ENCODE measurements around the gene RANBP2. TPM values are rescaled to one million over a fixed set of nuclear protein-coding genes. Genes with fewer than 3 reads are reported as not detected.
"Not testable (repeated sequence)": the region's sequence is repeated elsewhere in the genome, so short reads cannot be mapped to it uniquely, and the experiment has no call there.

RANBP2 gene
- total RNA-seq, 1 experiment from 2014 or later, result 91.4 TPM

GRCh38 chr2:108690001-108690400 is 29.3 kb upstream of the RANBP2 start:
- H3K14ac ChIP-seq (ENCODE audit: insufficient read depth, low read length); DNase-seq; H3K27me3 Mint-ChIP-seq (ENCODE audit: low read depth); H3K9me3 Mint-ChIP-seq; H3K23me2 ChIP-seq (ENCODE audit: insufficient read length, low read depth, low read length, poor library complexity, severe bottlenecking); H3K56ac ChIP-seq (ENCODE audit: insufficient read length, low read depth, low read length); H2BK12ac ChIP-seq (ENCODE audit: insufficient read length, low read depth, low read length); H4K20me1 ChIP-seq (ENCODE audit: control insufficient read depth, insufficient read depth, insufficient read length); H2BK5ac ChIP-seq (ENCODE audit: insufficient read length, low read length); H3K9me3 ChIP-seq (ENCODE audit: control insufficient read depth, low read depth, low read length); H2BK120ac ChIP-seq (ENCODE audit: low read depth, low read length, poor library complexity, severe bottlenecking); H3K9ac ChIP-seq (ENCODE audit: extremely low read depth, insufficient read length, low read length); H2AFZ ChIP-seq (ENCODE audit: low read length); H3K4me3 Mint-ChIP-seq; H3K23ac ChIP-seq (ENCODE audit: insufficient read length, low read depth, low read length); H2BK15ac ChIP-seq (ENCODE audit: low read depth, low read length); H3T11ph ChIP-seq (ENCODE audit: low read length); H3K79me2 ChIP-seq (ENCODE audit: insufficient read depth, low read length); H3K27ac ChIP-seq (ENCODE audit: insufficient read length, low read depth, low read length); H3K36me3 Mint-ChIP-seq (ENCODE audit: insufficient read depth in 1 of 3, low read depth in 3 of 3); H3K4me1 ChIP-seq (ENCODE audit: insufficient read depth, low read length); H4K5ac ChIP-seq (ENCODE audit: insufficient read length, low read depth, low read length); H2AK5ac ChIP-seq (ENCODE audit: insufficient read length, low read length); H3K27me3 ChIP-seq (ENCODE audit: insufficient read depth, low read length); H3K4me2 ChIP-seq (ENCODE audit: insufficient read depth, insufficient read length, low read length); H4K91ac ChIP-seq (ENCODE audit: insufficient read length, low read depth, low read length); H3K4ac ChIP-seq (ENCODE audit: low read depth, low read length); H3K18ac ChIP-seq (ENCODE audit: insufficient read length, low read depth, low read length); H3K27ac Mint-ChIP-seq; H3K4me1 Mint-ChIP-seq; H4K8ac ChIP-seq (replicated peaks; ENCODE audit: insufficient read length, low read depth, low read length); H3K79me1 ChIP-seq (ENCODE audit: insufficient read depth, low read depth, low read length, poor library complexity, severe bottlenecking); H2BK20ac ChIP-seq (ENCODE audit: low read depth, low read length, poor library complexity, severe bottlenecking): not testable (repeated sequence)
- TF ChIP-seq CTCF (conservative IDR thresholded peaks at IDR 0.05), result 0 out of 3 replicates have a peak, but pooled peaks have one; percentile 11
- WGBS (ENCODE audit: extremely low coverage, insufficient read length, low lambda C conversion rate), result no CpG with 5 or more reads among the region's 1 CpG

Data from H9 (cell line).